ENCODE data around the gene C1orf94. TPM values are rescaled to one million over a fixed set of nuclear protein-coding genes. Genes with fewer than 3 reads are reported as not detected.

C1orf94 gene
- total RNA-seq, 1 donor: not detected

DNA sequence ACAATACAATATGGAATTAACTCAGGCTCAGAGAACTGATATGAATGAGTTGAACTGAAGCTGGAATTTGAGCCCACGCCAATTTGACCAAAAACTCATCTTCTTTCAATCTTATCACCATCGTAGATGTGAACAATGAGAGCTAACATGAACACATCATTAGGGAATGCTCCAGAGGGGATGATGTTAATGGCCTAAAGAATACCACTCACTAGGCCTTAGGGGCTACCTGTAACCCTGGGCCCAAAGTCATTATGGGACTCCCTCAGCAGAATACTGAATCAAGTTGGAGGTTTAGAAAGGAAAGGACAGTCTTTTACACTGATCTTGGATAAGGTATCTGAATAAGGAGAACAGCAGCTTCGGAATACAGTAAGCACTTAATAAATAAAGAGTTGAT lies 73.6 kb downstream of the C1orf94 start:
- DNase-seq (ENCODE audit: low read depth in 2 of 3, low spot score in 2 of 3): no peak

DNA sequence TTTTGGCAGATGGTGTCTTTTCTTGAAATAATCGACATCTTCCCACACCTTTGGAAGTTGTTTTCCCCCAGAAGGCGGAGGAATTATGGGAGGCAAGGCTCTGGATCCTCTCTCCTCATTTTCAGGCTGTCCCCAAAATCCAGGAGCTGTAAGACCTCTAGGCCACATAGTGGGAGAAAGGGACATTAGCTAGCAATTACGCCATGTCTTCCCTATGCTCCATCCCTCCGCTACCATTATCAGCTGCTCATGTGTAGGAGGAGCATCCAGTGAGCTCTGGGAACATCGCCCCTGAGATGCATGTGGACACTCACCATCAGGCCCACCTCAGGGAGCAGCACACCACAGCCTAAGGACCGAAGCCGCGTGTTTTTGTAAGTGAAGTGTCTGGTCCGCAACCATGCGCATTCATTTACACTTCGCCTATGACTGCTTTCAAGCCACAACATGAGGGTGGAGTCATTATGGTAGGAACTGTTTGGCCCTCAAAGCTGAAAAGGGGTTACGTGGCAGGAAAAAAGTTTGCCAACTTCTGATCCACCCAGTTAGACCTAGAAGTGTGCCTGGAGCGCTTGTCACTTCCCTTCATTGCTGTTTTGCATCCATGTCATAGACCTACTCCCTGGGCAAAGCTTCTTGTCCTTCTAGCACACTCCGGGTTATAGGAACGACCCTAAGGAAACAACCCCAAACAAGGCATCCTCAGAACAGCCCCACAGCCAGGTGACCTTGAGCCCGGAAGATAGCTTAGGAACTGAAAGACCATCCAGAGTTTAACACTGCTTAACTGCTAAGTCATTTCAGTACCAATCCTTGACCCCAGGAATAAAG lies 85.5 kb downstream of the C1orf94 start:
- DNase-seq (ENCODE audit: low read depth in 2 of 3, low spot score in 2 of 3): no peak

DNA sequence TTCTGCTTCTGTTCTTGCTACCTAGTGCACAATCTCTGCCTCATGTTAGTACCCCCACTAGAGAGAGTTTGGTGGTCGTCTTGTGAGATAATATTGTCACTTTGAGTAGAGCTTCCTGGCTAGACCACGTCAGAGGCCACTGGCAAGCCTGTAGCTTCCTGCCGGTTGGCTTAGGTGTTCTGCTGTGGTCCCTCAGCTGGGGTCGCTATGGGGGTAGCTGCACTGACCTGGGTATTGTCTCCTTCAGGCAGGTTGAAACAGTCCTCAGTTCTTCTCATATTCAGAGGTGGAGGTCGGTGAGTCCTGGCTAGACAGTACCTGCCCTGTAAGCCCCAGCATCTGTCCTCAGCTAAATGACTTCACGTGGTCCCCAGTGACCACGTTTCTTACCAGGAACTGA lies 86.2 kb downstream of the C1orf94 start:
- DNase-seq (ENCODE audit: low read depth in 2 of 3, low spot score in 2 of 3): no peak

DNA sequence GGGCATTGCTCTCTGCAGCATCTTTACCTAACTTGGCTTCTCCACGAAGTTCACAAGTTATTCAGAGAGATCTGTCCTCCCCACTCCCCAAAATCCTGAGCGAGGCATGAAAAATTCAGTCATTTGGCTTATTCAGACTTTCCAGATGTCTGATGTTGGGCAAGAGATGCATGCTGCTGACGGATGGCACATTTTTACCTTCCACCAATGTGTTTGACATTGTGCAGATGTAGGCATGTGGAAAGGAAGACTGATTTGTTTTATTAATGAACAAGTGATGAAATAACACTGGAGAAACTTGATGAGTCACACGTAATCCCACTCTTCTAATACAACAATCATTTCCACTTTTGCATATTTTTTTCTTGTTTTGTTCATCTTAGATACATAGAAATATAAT lies 86.7 kb downstream of the C1orf94 start:
- no peak for DNase-seq (ENCODE audit: low read depth in 2 of 3, low spot score in 2 of 3)

DNA sequence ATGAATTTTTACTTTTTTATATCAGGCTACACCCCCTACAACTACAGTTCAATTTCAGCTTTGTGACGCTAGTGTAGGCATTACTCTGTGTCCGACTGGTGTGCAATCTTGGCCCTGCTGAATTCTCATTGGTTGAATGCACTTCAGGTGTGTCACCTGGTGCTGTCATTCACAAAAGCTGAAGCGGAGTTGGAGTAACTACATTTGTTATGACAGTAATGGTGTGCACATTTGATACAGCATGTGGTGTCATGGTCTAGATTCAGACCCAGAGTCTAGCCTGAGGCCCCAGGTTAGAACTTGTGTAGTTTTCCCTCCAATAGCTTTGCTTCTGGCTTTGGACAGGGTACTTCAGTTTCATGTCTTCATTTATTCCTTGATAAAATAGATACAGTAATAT lies 88.7 kb downstream of the C1orf94 start:
- DNase-seq (ENCODE audit: low read depth in 2 of 3, low spot score in 2 of 3): no peak

DNA sequence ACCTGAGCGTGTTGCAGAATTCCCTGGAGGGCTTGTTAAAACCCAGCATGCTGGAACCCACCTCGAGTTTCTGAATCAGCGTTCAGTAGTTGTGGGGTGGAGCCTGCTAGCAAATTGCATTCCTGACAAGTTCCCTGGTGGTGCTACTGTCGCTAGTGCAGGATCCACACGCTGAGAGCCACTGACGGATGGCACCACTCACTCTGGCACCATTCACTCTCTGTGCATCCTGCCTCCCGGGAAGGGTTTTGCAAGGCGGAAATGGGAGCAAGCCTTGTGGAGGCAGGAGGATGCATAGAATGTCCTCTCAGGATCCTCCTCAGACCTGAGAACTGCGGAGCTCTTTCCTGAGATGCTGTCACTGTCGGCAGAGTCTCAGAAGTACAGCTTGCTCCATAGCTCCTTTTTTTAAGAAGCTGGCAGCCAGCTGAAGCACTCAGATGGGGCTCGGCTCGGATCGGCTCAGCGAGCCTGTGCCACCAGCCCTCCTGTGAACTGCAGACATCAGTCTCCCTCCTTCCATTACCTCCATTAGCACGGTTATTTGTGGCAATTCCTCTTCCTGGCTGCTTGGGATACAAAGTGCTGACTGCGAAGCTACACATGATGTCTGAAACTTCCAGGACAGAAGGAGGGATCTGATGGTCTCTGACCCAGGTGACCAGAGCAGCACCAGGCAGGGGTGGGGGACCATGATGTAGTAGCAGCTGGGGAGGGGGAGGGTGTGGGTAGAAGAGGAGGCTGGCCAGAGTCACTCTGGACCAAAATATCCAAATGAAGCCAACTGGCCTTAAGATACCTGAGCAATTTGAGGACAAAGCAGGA lies 89.6 kb downstream of the C1orf94 start:
- no peak for DNase-seq (ENCODE audit: low read depth in 2 of 3, low spot score in 2 of 3)

DNA sequence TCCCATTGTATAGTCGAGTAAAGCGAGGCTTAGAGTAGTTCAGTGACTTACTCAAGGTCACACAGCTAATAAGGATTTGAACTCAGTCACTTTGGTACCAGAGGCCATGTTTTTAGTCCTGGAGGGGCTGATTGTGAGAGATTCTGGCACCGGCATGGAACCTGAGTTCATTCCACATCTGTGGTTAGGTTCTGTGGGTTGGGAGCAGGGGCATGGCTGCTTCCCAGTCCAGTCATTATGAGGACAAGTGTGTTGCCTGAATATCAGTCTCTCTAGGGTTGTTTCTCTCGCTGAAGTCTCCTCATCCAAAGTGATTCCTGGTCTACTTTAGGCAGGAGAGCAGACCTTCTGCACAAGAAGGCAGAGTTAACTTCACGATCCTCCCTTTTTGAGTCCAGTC lies 90.6 kb downstream of the C1orf94 start:
- DNase-seq (ENCODE audit: low read depth in 2 of 3, low spot score in 2 of 3): no peak

DNA sequence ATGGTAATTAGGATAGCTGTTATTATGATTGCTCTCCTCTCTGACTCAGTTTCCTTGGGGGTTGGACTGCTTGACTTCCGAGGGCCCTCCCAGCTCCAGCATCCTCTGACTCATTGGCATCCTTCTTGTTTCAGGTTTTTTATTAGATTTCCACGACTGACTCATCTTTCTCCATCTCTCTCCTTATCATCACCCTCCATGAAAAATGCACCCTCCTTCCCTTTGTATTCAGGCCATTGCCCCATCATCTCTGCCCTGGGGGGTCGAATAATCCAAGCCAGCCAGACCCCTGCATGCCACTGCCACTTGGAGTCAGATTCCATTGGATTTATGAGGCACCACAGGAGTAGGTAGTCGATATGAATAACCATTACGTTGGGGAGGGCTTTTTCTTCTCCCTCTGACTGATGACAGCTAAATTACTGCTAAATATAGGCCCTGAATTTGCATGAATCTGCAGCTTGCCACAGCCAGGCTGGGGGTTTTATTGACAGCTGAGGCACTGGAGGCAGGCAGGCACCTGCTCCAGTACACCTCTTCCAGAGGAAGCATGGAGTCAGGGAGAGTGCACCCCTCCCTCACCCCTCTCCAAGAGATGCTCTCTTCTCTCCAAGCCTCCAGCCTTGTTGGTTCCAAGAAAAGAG lies 91.7 kb downstream of the C1orf94 start:
- DNase-seq (ENCODE audit: low read depth in 2 of 3, low spot score in 2 of 3): no peak

Other genes starting within 250 kb of the C1orf94 start
- gene CSMD2, start 11.7 kb upstream of the C1orf94 start, total RNA-seq: not detected

All from hematopoietic multipotent progenitor cell (in vitro differentiated cells).